Kidney (tissue), 14 donors: ENCODE results near the gene RHD. TPM values are rescaled to one million over a fixed set of nuclear protein-coding genes. Genes with fewer than 3 reads are reported as not detected.

Experiments used
- DNase-seq, 5 donors: peaks; one replicate each; pipeline ENCODE4 v3.0.0-alpha.2; 2013 to 2020
- FAIRE-seq: peaks from 2 replicates; lab custom pipeline; 2012; peaks lifted over from hg19 to GRCh38; lab: Jason Lieb, UNC
- H3K27ac ChIP-seq, 2 donors: one replicate each; pipeline ENCODE4 v1.7.0; 2013; ENCODE audit warnings: low read depth in 2 of 2, low read length in 2 of 2, inconsistent platforms in 1 of 2
- H3K27me3 ChIP-seq: one replicate; pipeline ENCODE4 v1.7.1; 2013; ENCODE audit warnings: low read length, inconsistent platforms; ENCODE audit not compliant: control insufficient read depth, insufficient read depth
- H3K36me3 ChIP-seq, 3 donors: one replicate each; pipeline versions ENCODE4 v1.7.0 to v1.7.1; 2013; ENCODE audit warnings: low read length in 3 of 3, control low read depth in 1 of 3, inconsistent platforms in 1 of 3; ENCODE audit not compliant: insufficient read depth in 3 of 3, control insufficient read depth in 2 of 3
- H3K4me1 ChIP-seq, 3 donors: one replicate each; pipeline versions ENCODE4 v1.7.0 to v1.7.1; 2013; ENCODE audit warnings: low read length in 3 of 3, inconsistent platforms in 1 of 3, low read depth in 1 of 3; ENCODE audit not compliant: control insufficient read depth in 2 of 3, insufficient read depth in 2 of 3
- H3K4me3 ChIP-seq, 3 donors: one replicate each; pipeline versions ENCODE4 v1.7.0 to v1.8.1; 2013; ENCODE audit warnings: low read length in 3 of 3, control low read depth in 1 of 3, inconsistent platforms in 1 of 3
- H3K9ac ChIP-seq, 3 donors: one replicate each; pipeline versions ENCODE4 v1.7.0 to v1.7.1; 2013; ENCODE audit warnings: low read length in 3 of 3, control low read depth in 1 of 3, inconsistent platforms in 1 of 3
- H3K9me3 ChIP-seq, 3 donors: one replicate each; pipeline versions ENCODE4 v1.7.0 to v1.7.1; 2013; ENCODE audit warnings: low read length in 3 of 3, control low read depth in 1 of 3, inconsistent platforms in 1 of 3; ENCODE audit not compliant: control insufficient read depth in 2 of 3, insufficient read depth in 1 of 3
- intact Hi-C: fragments of 100-400 bp; cut with DNase I; formaldehyde crosslinking; loops from one replicate; pipeline ENCODE4 v1.11.1; 2022
- polyA plus RNA-seq: library from polyadenylated mRNA; stranded (reverse); fragments of 350-450 nt; fragmentation: Illumina TruSeq; extraction: RNeasy Lipid Tissue Mini Kit (QIAGEN cat#74804); gene quantifications from one replicate; pipeline ENCODE4 v1.2.3, GENCODE V29; 2014; ENCODE audit warnings: low read depth, low replicate concordance; ENCODE audit not compliant: insufficient read depth
- total RNA-seq: library from RNA; stranded (reverse); fragmentation: NEBNext Ultra II Directional; extraction: Animal tissue kit (Norgen Biotek cat#: 25700); gene quantifications from one replicate; pipeline ENCODE4 v1.2.1, GENCODE V29; 2021
- TF ChIP-seq, protein P1 (sequence below): IDR thresholded peaks from 3 replicates; pipeline ENCODE4 v1.5.1; 2012; ENCODE audit warnings: mild to moderate bottlenecking, moderate library complexity, borderline replicate concordance; ENCODE audit not compliant: insufficient read depth; ENCODE audit errors: extremely low read depth
- donor health status: control.
- donor health status: control.
- donor health status: control.
- donor health status: control.
- donor health status: control.
- donor health status: DM: yes; HTN: yes; CAD: no.
- donor health status: Normal renal cell carcinoma (clear cell type).

RHD gene
- total and polyA plus RNA-seq, 2 donors from 2014 or later, result not detected

DNA sequence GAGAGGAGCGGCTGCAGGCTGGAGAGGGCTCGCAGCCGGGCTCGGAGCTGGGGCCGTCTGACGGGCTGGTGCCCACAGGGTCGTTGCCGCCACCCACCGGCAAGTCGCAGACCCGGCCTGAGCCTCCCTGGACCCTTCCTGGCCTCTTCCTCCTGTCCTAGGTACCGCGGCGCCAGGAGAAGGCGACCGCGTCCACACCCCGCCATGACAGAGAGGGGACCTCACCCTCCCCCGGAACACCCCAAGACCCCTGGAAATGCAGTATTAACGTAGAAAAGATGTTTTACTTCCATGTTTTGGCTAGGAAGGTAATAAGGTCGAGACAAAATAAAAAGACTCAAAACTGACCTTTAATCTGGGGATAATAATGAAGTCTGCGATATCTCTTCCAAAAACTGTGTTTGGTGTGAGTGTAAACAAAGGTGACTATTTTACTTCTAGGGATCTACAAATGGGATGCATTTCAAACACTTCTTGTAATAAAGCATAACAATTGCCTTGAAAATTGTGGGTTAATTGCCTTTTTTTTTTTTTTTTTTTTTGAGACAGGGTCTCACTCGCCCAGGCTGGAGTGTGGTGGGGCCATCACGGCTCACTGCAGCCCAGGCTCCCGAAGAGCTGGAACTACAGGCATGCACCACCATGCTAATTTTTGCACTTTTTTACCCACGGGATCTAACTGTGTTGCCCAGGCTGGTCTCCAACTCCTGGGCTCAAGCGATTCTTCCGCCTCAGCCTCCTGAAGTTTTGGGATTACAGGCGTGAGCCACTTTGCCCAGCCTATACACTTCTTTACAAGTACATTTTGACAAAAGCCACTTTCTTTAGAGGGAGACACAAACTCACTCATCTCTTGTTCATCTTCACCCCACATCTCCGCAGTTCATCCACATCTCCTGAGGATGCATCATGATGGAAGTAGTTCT, 24.2 kb upstream of the RHD start:
- Histone ChIP-seq H3K9ac (peak overlapping the region; percentile 54 to 99 (median 94)), H3K36me3 (peaks cover 14 to 29% (median 17%) of the 10 kb centered on the region in 3 donors), H3K4me3 (peak overlapping the region; percentile 99 to 100 (median 100)), H3K27me3 (no peaks in the 10 kb centered on the region), H3K27ac (peak overlapping the region; percentile 97 to 98), H3K4me1 (peaks cover 0 to 11% (median 5%) of the 10 kb centered on the region in 3 donors), H3K9me3 (no peaks in the 10 kb centered on the region)
- FAIRE-seq (no peak), DNase-seq (peak in 1 of 5 donors; percentile 32)
- intact Hi-C loops, result no loop called here
- TF ChIP-seq, protein P1, sequence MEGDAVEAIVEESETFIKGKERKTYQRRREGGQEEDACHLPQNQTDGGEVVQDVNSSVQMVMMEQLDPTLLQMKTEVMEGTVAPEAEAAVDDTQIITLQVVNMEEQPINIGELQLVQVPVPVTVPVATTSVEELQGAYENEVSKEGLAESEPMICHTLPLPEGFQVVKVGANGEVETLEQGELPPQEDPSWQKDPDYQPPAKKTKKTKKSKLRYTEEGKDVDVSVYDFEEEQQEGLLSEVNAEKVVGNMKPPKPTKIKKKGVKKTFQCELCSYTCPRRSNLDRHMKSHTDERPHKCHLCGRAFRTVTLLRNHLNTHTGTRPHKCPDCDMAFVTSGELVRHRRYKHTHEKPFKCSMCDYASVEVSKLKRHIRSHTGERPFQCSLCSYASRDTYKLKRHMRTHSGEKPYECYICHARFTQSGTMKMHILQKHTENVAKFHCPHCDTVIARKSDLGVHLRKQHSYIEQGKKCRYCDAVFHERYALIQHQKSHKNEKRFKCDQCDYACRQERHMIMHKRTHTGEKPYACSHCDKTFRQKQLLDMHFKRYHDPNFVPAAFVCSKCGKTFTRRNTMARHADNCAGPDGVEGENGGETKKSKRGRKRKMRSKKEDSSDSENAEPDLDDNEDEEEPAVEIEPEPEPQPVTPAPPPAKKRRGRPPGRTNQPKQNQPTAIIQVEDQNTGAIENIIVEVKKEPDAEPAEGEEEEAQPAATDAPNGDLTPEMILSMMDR, result no peak

DNA sequence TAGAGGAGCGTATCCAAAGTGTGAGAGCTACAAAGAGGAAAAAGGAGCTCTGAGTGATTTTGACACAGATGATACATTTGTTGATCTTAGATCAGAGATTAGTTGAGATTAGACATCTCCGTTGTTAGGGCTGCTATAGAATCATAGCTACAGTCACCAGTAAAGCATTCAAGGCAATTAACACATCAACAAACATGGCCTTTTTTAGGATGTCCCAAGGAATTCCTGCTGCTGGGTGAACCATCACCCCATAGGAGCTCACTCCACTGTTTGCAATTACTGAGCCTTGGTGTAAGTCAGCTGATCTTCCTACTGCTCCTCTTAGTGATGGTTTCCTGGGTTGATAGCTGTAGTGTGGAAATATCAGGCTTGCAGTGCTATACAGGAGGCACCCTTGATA, 18.4 kb upstream of the RHD start:
- FAIRE-seq (no peak), DNase-seq (no peak)
- H3K4me3 ChIP-seq, result no peak overlapping the region
- no peaks in the 10 kb centered on the region for H3K36me3 ChIP-seq
- no peaks in the 10 kb centered on the region for H3K27me3 ChIP-seq
- intact Hi-C loops, result no loop called here
- no peaks in the 10 kb centered on the region for H3K9me3 ChIP-seq
- H3K27ac ChIP-seq, result no peak overlapping the region
- H3K4me1 ChIP-seq, result no peaks in the 10 kb centered on the region
- no peak overlapping the region for H3K9ac ChIP-seq
- TF ChIP-seq, protein P1, result no peak

DNA sequence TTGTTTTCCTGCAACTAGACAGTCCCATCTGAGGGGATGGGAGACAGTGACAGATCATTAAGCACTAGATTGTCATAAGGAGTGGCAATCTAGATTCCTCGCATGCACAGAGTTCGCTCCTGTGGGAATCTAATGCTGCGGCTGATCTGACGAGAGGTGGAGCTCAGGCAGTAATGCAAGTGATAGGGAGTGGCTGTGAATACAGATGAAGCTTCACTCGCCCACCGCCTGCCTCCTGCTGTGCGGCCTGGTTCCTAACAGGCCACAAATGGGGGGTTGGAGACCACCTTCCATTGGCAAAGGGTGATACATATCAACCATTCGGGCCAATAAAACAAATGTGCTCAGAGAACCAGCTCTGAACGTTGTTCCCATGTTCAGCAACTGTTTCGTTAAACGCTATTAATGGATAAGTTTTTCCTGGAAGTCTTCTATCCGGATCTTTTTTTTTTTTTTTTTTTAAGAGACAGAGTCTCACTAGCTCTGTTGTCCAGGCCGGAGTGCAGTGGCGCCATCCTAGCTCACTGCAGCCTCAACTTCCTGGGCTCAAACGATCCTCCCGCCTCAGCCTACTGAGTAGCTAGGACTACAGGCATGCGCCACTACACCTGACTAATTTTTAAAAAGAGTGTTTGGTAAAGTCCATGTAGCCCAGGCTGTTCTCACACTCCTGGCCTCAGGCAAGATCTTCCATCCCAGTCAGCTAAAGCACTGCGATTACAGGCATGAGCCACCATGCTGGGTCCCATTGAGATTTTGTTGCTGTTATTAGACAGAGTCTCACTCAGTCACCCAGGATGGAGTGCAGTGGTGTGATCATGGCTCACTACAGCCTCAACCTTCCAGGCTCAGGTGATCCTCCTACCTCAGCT, 16.4 kb upstream of the RHD start:
- FAIRE-seq (no peak), DNase-seq (peak in 4 of 5 donors; percentile 60 to 79 (median 72))
- intact Hi-C loops, result no loop called here
- Histone ChIP-seq H3K4me3 (no peak overlapping the region), H3K27me3 (no peaks in the 10 kb centered on the region), H3K4me1 (no peaks in the 10 kb centered on the region), H3K9me3 (no peaks in the 10 kb centered on the region), H3K27ac (no peak overlapping the region), H3K36me3 (no peaks in the 10 kb centered on the region), H3K9ac (no peak overlapping the region)
- TF ChIP-seq, protein P1, result no peak
